ENCODE results near the gene RNF187.

Gene RNF187

GRCh38 chr1:228450200-228450599 lies 37.0 kb upstream of the RNF187 start:
- H3K27me3 ChIP-seq (ENCODE audit: insufficient read depth, low read length, poor library complexity, severe bottlenecking), result no peaks in the 10 kb centered on the region

GRCh38 chr1:228452194-228453021 lies 34.8 kb upstream of the RNF187 start:
- no peaks in the 10 kb centered on the region for H3K79me2 ChIP-seq (ENCODE audit: insufficient read depth, low read length)
- H3K4me1 ChIP-seq (ENCODE audit: insufficient read depth, low read length, poor library complexity, severe bottlenecking), result no peaks in the 10 kb centered on the region
- TF ChIP-seq EZH2phosphoT487 (IDR thresholded peaks at IDR 0.05; ENCODE audit: borderline replicate concordance), result no peak
- no peak for TF ChIP-seq CTCF (conservative IDR thresholded peaks at IDR 0.05; ENCODE audit: low read length)
- H3K36me3 ChIP-seq (ENCODE audit: insufficient read depth, low read length), result no peaks in the 10 kb centered on the region
- H2AFZ ChIP-seq (ENCODE audit: low read length), result no peak overlapping the region
- H3F3A ChIP-seq (ENCODE audit: low read depth), result no peaks in the 10 kb centered on the region
- H3K9me2 ChIP-seq (replicated peaks; ENCODE audit: low read depth, low read length), result no peaks in the 10 kb centered on the region
- no peaks in the 10 kb centered on the region for H4K20me1 ChIP-seq (ENCODE audit: insufficient read depth, low read length, poor library complexity, severe bottlenecking)
- H3K4me3 ChIP-seq (ENCODE audit: low read length, poor library complexity, severe bottlenecking), result no peak overlapping the region
- no peaks in the 10 kb centered on the region for H3K27me3 ChIP-seq (ENCODE audit: insufficient read depth, low read length, poor library complexity, severe bottlenecking)
- no peak overlapping the region for H3K4me2 ChIP-seq (ENCODE audit: low read depth, low read length, poor library complexity, severe bottlenecking)
- no peak overlapping the region for H3K9ac ChIP-seq (ENCODE audit: low read depth, low read length, poor library complexity, severe bottlenecking)
- no peaks in the 10 kb centered on the region for H3K9me3 ChIP-seq (ENCODE audit: insufficient read depth, low read depth, low read length)

More at GRCh38 chr1:228450200-228450599, 37.0 kb upstream of the RNF187 start:
- no peaks in the 10 kb centered on the region for H4K20me1 ChIP-seq (ENCODE audit: insufficient read depth, low read length, poor library complexity, severe bottlenecking)
- H3K4me2 ChIP-seq (ENCODE audit: low read depth, low read length, poor library complexity, severe bottlenecking), result no peak overlapping the region
- no peak overlapping the region for H3K9ac ChIP-seq (ENCODE audit: low read depth, low read length, poor library complexity, severe bottlenecking)
- no peaks in the 10 kb centered on the region for H3K9me3 ChIP-seq (ENCODE audit: insufficient read depth, low read depth, low read length)
- H3F3A ChIP-seq (ENCODE audit: low read depth), result no peaks in the 10 kb centered on the region
- no peaks in the 10 kb centered on the region for H3K79me2 ChIP-seq (ENCODE audit: insufficient read depth, low read length)
- H3K4me3 ChIP-seq (ENCODE audit: low read length, poor library complexity, severe bottlenecking), result no peak overlapping the region
- no peak overlapping the region for H2AFZ ChIP-seq (ENCODE audit: low read length)
- no peaks in the 10 kb centered on the region for H3K9me2 ChIP-seq (replicated peaks; ENCODE audit: low read depth, low read length)
- no peaks in the 10 kb centered on the region for H3K36me3 ChIP-seq (ENCODE audit: insufficient read depth, low read length)
- H3K4me1 ChIP-seq (ENCODE audit: insufficient read depth, low read length, poor library complexity, severe bottlenecking), result no peaks in the 10 kb centered on the region
- no peak for TF ChIP-seq CTCF (conservative IDR thresholded peaks at IDR 0.05; ENCODE audit: low read length)
- no peak for TF ChIP-seq EZH2phosphoT487 (IDR thresholded peaks at IDR 0.05; ENCODE audit: borderline replicate concordance)

GRCh38 chr1:228453022-228453560 lies 34.1 kb upstream of the RNF187 start:
- no peak overlapping the region for H3K9ac ChIP-seq (ENCODE audit: low read depth, low read length, poor library complexity, severe bottlenecking)
- H3K9me3 ChIP-seq (ENCODE audit: insufficient read depth, low read depth, low read length), result no peaks in the 10 kb centered on the region
- H3K9me2 ChIP-seq (replicated peaks; ENCODE audit: low read depth, low read length), result no peaks in the 10 kb centered on the region
- no peaks in the 10 kb centered on the region for H4K20me1 ChIP-seq (ENCODE audit: insufficient read depth, low read length, poor library complexity, severe bottlenecking)
- no peaks in the 10 kb centered on the region for H3K36me3 ChIP-seq (ENCODE audit: insufficient read depth, low read length)
- no peaks in the 10 kb centered on the region for H3F3A ChIP-seq (ENCODE audit: low read depth)
- H3K79me2 ChIP-seq (ENCODE audit: insufficient read depth, low read length), result no peaks in the 10 kb centered on the region
- H2AFZ ChIP-seq (ENCODE audit: low read length), result peak overlapping the region; percentile 36; the same call in 1 of the 2 replicates
- TF ChIP-seq CTCF (conservative IDR thresholded peaks at IDR 0.05; ENCODE audit: low read length) (no peak), EZH2phosphoT487 (IDR thresholded peaks at IDR 0.05; ENCODE audit: borderline replicate concordance) (no peak)
- no peak overlapping the region for H3K4me3 ChIP-seq (ENCODE audit: low read length, poor library complexity, severe bottlenecking)
- H3K4me2 ChIP-seq (ENCODE audit: low read depth, low read length, poor library complexity, severe bottlenecking), result no peak overlapping the region
- no peaks in the 10 kb centered on the region for H3K27me3 ChIP-seq (ENCODE audit: insufficient read depth, low read length, poor library complexity, severe bottlenecking)
- no peaks in the 10 kb centered on the region for H3K4me1 ChIP-seq (ENCODE audit: insufficient read depth, low read length, poor library complexity, severe bottlenecking)
